HUDEP-2 (cell line): ENCODE measurements around the gene CTH.
"Not testable (repeated sequence)": the region's sequence is repeated elsewhere in the genome, so short reads cannot be mapped to it uniquely, and the experiment has no call there.

Source experiments
- DNase-seq, 76 experiments: peaks; one replicate each; lab custom pipeline; 2025; ENCODE audit not compliant: unreplicated experiment in 76 of 76; lab: John Stamatoyannopoulos, UW

The CTH gene

DNA sequence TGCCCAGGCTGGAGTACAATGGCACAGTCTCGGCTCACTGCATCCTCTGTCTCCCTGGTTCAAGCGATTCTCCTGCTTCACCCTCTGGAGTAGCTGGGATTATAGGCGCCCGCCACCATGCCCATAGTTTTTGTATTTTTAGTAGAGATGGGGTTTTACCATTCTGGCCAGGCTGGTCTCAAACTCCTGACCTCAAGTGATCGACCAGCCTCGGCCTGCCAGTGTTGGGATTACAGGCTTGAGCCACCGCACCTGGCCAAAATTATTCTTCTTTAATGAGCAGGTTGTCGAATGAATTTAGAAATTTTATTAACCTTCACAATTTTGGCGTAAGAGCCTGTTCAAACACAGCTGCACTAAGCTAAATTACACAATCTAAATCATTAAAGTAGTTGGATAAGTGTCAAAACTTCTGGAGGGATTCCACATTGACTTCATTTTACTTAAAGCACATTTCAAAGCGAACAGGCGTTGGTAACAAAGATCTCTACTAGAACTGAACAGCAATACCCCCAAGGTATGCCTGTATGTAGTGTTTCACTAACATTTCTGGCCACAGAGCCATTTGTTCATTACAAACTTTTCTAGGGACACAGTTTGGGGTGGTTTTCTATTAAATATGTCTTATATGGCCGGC, 5.2 kb upstream of the CTH start:
- no peak for DNase-seq

DNA sequence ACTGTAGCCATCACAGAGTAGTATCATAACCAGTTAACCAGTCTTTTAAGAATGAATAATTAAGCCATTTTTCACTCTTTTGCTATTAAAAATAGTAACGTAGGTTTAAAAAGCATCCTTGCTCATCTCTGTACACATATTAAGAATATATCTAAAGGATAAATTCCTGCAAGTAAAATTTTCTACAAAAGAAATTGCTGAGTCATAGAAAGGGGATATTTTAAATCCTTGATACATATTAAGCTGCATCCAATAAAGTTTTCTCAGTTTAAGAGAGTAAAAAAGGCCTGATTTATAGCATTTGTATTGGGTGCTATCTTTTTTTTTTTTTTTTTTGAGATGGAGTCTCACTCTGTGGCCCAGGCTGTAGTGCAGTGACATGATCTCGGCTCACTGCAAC, 1.9 kb upstream of the CTH start:
- no peak for DNase-seq

DNA sequence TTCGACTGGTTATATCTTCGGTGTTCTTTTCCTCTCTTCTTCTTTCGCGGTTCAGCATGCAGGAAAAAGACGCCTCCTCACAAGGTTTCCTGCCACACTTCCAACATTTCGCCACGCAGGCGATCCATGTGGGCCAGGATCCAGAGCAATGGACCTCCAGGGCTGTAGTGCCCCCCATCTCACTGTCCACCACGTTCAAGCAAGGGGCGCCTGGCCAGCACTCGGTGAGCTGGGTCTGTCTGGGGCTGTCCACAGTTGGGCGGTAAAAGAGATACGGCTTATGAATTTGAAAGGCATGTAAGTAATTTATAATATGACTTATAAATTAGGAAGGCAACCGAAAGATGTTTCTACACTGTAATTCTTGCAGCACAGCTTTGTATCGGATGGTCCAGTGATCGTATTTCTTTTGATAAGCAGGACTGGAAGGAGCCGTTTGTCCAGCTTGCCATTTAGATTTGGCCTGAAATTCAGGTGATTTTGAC, 334 bp downstream of the CTH start:
- peak in 8 of 76 experiments; percentile 10 to 69 (median 40) for DNase-seq

DNA sequence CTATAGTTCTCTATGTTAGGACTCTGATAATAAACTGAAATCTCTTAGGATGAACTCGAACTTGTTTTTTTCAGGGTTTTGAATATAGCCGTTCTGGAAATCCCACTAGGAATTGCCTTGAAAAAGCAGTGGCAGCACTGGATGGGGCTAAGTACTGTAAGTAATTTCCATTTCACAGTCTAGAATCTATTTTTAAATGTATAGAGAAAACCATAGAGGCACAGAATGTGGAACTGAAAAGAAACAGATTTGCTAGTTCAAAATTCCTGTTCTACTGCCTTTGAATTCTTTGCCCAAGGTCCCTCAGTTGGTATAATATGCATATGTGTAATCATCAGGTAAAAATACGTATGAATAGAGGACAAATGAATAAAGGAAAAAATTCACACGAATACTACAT, 4.8 kb downstream of the CTH start:
- DNase-seq: no peak

DNA sequence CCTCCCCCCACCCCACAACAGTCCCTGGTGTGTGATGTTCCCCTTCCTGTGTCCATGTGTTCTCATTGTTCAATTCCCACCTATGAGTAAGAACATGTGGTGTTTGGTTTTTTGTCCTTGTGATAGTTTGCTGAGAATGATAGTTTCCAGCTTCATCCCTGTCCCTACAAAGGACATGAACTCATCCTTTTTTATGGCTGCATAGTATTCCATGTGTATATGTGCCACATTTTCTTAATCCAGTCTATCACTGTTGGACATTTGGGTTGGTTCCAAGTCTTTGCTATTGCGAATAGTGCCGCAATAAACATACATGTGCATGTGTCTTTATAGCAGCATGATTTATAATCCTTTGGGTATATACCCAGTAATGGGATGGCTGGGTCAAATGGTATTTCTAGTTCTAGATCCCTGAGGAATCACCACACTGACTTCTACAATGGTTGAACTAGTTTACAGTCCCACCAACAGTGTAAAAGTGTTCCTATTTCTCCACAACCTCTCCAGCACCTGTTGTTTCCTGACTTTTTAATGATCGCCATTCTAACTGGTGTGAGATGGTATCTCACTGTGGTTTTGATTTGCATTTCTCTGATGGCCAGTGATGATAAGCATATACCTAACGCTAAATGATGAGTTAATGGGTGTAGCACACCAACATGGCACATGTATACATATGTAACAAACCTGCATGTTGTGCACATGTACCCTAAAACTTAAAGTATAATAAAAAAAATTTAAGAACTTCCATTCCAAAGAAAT, 8.1 kb downstream of the CTH start:
- not testable (repeated sequence) for DNase-seq

DNA sequence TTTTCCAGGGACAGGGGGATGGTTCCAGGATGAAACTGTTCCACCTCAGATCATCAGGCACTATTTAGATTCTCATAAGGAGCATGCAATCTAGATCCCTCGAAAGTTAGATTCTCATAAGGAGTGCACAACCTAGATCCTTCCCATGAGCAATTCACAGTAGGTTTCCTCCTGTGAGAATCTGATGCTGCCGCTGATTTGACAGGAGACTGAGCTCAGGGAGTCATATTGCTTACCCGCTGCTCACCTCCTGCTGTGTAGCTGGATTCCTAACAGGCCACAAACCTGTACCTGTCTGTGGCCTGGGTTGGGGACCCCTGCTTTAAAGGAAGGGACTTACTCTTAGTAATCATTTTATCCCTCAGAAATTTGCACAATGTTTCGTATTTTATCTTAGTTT, 9.3 kb downstream of the CTH start:
- DNase-seq: no peak

DNA sequence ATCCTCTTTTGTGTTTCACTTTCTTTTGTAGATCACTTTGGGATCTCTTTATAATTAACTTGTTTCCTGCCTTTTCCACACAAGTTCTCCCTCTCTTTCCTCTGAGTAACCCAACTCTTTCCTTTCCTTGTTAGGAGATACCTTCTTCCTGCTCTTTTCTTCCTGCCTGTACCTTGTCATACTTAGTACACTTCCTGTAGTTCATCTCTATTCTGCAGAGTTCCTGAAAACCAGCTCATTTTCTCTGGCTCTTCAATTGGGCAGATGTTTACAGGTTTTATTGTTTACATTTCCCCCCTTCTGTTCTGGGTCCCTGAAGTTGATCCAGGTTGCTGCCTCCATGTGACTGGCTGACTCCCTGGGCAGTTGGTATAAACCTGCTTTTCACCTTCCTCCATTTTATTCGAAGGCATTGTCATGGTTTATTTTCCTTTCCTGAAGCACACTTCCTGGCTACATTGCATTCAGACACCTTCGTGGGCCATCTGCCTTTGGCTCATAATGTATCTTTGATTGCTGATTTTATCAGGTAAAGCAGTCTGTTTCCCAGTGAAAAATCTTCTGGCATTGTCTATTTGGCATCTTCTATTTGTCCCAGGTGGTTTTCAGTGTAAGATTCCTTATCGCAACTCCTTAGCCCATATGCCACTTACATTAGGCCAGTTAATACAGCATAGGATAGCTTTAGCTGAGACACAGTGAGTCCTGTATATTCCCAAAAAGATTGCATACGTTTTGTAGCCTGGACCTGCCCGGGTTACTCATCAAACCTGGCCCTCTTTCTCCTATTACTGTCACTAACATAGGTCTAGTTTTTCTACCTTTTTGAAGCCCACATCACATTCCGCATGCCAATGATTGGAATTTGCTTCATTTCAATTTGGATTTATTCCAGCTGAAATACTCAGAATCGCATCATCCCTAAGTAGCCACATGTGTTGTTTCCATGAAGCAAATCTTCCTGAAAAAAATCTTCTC, 15.4 kb downstream of the CTH start:
- DNase-seq: no peak

DNA sequence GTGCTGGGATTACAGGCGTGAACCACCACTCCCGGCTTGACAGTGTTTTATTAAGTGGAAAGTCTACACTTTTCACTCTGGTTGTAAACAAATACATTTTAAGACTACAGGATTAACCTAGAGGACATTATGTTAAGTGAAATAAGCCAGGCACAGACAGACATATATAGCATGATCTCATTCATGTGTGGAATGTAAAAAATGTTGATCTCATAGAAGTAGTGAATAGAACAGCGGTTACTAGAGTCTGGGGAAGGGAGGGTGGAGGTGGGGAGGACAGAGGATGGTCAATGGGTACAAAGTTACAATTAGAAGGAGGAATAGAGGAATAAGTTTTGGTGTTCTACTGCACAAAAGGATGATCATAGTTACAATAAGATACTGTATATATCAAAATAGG, 16.9 kb downstream of the CTH start:
- DNase-seq: no peak

DNA sequence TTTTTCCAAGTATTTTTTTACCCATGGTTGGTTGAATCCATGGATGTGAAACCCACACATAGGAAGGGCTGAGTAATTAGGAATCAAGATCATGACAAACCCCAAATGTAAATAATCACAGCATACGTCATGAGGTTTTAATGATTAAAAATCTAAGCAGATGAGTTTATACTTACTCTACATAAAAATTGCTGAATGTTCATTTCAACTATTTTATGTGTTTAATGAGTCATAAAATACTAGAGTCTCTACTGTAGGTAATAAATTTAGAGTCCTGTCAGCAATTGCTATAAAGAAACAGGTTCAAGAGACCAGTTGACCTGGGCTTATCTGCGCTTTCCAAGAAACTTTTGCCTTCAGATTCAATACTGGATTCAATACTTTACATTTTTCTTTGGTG, 18.2 kb downstream of the CTH start:
- DNase-seq: no peak

DNA sequence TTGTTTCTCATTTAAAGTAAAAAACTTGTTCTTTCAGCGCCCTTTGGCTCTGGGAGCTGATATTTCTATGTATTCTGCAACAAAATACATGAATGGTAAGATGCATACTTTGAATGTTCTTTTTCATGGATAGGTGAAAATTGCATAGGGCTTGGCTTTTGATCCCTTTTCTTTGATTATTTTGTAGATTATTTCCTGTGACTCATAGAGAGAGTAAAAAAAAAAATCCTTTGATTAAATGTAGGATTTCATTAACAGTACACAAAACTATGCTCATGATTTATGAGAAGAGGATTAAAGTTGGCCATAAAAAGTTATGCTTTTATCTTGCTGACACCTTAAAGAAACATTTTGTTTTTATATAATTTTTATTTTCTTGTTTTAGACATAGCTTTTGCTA, 18.7 kb downstream of the CTH start:
- DNase-seq: no peak

DNA sequence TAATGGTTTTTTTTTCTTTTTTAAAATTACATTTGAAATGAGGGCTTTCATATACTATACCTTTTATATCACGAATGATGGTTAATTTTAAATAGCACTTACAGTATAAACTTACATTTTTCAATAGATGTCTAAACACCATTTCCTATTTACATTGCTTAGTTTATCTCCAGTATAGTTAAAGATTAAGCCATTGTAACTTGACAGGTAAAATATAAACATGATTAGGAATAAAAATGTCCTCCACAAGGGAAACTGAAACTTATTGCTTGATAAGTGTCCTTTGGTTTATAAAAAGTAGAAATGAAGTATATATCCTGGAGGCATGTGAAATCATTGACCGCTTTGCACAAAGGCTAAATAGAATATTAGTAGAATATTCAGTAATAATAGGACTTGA, 20.2 kb downstream of the CTH start:
- DNase-seq: no peak

DNA sequence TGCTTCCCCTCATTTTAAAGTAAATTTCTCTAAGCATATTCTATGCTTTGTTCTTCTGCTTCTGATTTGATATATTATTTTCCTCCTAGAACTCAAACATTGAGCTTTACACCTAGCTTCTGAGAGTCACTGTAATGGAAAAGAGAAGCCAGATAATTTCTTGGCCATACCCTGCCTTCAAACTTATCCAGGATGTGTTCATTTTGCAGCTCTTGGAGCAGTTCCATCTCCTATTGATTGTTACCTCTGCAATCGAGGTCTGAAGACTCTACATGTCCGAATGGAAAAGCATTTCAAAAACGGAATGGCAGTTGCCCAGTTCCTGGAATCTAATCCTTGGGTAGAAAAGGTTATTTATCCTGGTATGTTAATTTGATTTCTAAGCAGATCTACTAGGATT, 20.8 kb downstream of the CTH start:
- no peak for DNase-seq

DNA sequence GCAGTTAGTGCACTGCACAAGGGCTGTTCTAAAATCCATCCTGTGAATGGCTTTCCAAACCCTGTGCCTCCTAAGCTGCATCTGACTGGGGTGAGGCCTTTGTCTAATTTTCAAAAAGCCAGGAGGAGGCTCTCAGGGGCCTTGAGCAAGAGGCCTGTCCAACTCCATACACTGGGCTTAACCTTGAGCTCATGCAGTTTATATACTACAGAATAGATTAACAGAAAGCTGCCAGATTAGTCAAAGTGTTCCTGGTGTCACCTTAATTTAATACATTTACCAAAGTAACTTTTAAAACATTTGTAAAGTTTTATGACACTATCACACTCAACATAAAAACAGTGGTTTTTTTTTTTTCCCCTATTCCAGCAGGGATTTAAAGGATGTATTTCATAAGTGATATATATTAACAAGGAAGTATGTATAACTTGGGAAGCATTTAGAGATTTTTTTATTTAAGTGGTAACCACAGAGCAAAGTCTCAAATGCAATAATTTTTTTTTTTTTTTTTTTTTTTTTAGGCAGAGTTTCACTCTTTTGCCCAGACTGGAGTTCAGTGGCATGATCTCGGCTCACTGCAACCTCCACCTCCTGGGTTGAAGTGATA, 23.3 kb downstream of the CTH start:
- DNase-seq: no peak

DNA sequence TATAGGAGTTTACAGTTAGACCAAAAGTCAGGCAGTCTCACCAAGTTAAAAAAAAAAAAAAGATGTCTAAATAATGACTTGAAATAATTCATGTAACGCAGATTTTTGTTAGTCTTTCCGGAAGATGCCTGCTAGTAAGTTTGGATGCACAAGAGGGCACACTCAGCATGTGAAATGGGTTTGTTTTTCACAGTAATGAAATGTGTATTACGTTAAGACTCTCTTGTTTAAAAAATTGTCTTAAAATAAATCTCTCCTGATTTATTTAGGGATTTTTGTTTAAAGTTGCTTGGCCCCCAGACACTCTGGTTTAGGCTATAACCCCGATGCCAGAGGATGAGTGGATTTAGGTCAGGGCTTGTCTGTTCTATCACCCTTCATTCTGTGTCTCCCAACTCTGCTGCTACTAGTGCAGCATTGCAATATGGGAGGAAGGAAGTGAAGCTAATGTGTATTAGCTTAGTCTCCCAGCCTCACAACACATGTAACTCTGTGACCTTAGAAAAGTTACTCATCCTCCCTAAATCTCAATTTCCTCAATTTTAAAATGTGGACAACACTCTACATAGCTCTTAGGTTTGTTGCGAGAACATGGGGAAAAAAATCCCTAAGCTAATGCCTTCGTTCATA, 25.7 kb downstream of the CTH start:
- DNase-seq: no peak

DNA sequence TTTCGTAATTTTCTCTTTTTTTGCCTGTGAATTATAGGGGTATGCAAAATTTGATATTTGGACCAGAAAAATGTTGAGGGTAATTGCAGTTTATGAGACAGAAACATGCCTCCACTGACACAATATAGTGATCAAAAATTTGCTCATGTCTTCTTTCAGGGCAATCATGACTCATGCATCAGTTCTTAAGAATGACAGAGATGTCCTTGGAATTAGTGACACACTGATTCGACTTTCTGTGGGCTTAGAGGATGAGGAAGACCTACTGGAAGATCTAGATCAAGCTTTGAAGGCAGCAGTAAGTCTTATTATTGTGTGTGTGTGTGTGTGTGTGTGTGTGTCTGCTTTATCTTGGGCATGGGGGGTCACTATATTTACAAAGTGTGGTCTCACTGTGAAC, 27.5 kb downstream of the CTH start:
- no peak for DNase-seq

DNA sequence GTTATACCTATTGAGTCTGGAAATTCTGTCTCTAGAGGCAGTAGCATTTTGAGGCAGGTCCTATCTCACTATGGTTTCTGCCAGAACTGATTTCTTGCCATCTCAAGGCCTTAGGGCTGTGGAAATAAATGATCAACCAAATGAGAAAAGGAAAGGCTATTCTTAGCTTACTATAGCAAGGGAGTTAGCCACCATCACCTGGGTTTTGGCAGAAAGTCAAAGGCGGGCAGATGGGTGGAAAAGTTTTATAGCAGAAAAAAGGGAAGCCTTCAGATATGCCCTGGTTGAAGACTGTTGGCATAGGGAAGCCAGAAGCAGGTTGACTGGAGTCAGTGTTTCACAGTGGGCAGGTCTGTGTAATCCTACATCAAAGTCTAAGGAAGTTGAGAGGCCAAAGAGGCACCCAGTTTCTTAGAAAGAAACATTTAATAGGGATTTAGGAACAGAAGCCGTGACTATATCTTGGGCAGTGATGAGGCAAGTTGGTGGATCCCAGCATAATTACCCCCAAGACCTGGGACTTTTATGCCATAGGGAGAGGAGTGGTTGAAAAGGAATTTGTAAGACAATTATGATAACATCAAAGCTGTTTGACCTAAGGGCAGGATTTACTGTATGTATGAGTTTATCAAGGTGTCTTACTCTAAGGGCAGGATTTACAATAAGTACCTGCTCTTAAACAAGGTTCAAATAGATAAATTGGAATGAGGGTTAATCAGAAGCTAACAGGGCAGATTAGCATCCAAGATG, 29.7 kb downstream of the CTH start:
- DNase-seq: no peak

DNA sequence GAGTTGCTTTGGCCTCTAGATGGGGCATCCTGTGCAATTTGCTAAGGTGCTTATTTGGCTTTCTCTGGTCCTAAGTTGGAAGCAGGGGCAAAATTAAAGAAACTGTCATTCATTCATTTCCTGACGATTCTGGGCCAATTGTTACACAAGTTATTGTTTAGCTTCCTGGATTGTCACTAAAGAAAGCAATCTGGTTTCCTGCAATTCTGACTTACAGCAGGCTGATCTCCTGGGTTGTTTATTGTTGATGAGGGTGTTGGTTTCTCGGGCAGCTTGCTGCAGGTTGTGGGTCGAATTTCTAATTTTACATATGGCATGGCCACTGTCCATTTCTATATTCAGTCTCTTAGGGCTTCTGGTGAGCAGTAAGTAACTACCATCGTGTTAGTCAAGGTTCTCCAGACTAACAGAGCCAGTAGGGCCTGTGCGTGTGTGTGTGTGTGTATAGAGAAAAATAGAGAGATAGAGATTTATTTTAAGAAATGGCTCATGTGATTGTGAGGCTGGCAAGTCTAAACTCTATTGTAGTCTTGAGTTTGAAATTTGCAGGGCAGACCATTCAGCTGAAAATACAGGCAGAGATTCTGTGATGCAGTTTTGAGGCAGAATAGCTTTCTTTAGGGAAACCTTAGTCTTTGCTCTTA, 30.4 kb downstream of the CTH start:
- no peak for DNase-seq

DNA sequence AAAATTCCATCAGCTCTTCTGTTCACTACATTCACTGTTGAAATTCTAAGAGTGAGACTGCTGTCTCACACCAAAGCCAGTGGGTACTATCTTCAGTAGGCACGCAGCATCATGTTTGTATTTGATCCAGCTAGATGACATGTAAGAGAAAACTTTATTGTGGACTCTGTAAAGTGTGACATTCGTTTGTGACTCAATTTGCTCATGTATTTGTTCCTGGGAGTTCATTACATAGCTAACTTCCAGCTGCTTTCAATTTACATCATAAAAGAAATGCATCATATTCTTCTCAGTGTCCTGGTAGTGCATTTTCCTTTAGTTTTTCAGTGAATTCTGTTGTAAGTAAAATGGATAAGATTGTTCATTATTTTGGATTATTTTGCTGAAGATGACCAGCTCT, 31.4 kb downstream of the CTH start:
- no peak for DNase-seq

DNA sequence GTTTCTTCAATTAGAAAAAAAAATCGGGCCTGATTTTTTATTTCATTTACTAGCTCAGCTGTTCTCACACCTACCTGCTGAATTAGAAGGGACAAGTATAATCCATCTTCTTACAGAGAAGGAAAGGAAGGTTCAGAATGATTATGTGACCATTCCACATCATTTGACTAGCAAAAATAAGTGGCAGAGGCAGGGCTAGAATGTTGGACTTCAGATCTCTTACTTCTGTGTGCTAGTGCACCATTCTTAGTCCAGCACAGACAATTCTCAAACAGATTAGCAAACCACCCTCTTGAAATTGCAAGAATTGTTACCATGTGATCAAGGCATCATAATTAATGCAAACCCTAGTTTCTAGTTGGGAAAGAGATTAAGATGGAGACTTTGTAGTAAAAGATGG, 32.7 kb downstream of the CTH start:
- no peak for DNase-seq
